HCT116 (cell line): ENCODE results near the gene CNPY1. TPM values are rescaled to one million over a fixed set of nuclear protein-coding genes. Genes with fewer than 3 reads are reported as not detected.

Experiments
- ATAC-seq: fragments of 200-7000 bp; cut with Tn5 transposase; 2 replicates; pipeline ENCODE4 v1.9.1; 2020; ENCODE audit warnings: mild to moderate bottlenecking, moderate library complexity
- BruUV-seq: library from RNA; stranded (reverse); fragments of 400-500 nt; replicated peaks from 2 replicates; lab custom pipeline; 2021; lab: Mats Ljungman, UMichigan
- CTCF ChIA-PET: fragments of 300-600 bp; sonication (Branson Sonifier 250); formaldehyde crosslinking; loops from one replicate; lab custom pipeline; 2021; ENCODE audit warnings: antibody characterized with exemption; lab: Charles Lee
- POLR2A ChIA-PET: fragments of 300-600, 350-600 bp; sonication (Branson Sonifier 250); formaldehyde crosslinking; loops from one replicate; lab custom pipeline; 2021; ENCODE audit warnings: antibody characterized with exemption; lab: Charles Lee
- RAD21 ChIA-PET, 2 experiments: fragments of 300-600 bp; sonication (Branson Sonifier 250); formaldehyde crosslinking; loops; one replicate each; lab custom pipeline; 2023; ENCODE audit warnings: low total read pairs in 2 of 2; ENCODE audit not compliant: uncharacterized antibody in 2 of 2, unreplicated experiment in 2 of 2, low non-redundant PET in 1 of 2; lab: Charles Lee
- DNase-seq: peaks from one replicate; pipeline ENCODE4 v3.0.0-alpha.2; 2010; ENCODE audit warnings: low read depth, low spot score
- H2AFZ ChIP-seq: fragments of 200-600 bp; shearing (Covaris generic), sonication (generic); 2 replicates; pipeline ENCODE4 v1.6.1; 2017; ENCODE audit warnings: low read depth, mixed run types, mixed read lengths, antibody characterized with exemption, low read length; ENCODE audit not compliant: poor library complexity, severe bottlenecking
- H3K27ac ChIP-seq: 2 replicates; pipeline ENCODE4 v1.5.1; 2012; ENCODE audit warnings: low read depth, low read length
- H3K27me3 ChIP-seq: fragments of 200-600 bp; sonication (generic); 2 replicates; pipeline ENCODE4 v1.6.1; 2016; ENCODE audit warnings: mixed run types, low read length, mixed read lengths; ENCODE audit not compliant: insufficient read depth
- H3K36me3 ChIP-seq, 2 experiments: fragments of 200-500 bp in 1 of 2; fragments of 200-600 bp in 1 of 2; sonication (Bioruptor generic) in 1 of 2; sonication (generic) in 1 of 2; 2 replicates each; pipeline versions ENCODE4 v1.5.1 to v1.6.1; 2014 to 2016; ENCODE audit warnings: low read length in 2 of 2, inconsistent platforms in 1 of 2, mixed read lengths in 1 of 2, mixed run types in 1 of 2; ENCODE audit not compliant: insufficient read depth in 2 of 2, control insufficient read depth in 1 of 2
- H3K4me1 ChIP-seq, 2 experiments: fragments of 200-600 bp in 1 of 2; sonication (generic) in 1 of 2; 2 replicates each; pipeline versions ENCODE4 v1.5.1 to v1.6.1; 2012 to 2017; ENCODE audit warnings: low read length in 2 of 2, inconsistent platforms in 1 of 2, mild to moderate bottlenecking in 1 of 2, mixed read lengths in 1 of 2, mixed run types in 1 of 2, moderate library complexity in 1 of 2; ENCODE audit not compliant: insufficient read depth in 2 of 2, control insufficient read depth in 1 of 2
- H3K4me2 ChIP-seq: fragments of 200-600 bp; sonication (generic); 2 replicates; pipeline ENCODE4 v1.6.1; 2017; ENCODE audit warnings: mixed run types, low read length, mixed read lengths
- H3K4me3 ChIP-seq, 2 experiments: fragments of 200-600 bp in 1 of 2; sonication (generic) in 1 of 2; replicated peaks in 1 of 2; 2 replicates each; pipeline ENCODE4 v1.5.1; 2011 to 2016; ENCODE audit warnings: low read length in 2 of 2, control low read depth in 1 of 2, low read depth in 1 of 2, mild to moderate bottlenecking in 1 of 2, mixed read lengths in 1 of 2, mixed run types in 1 of 2
- H3K79me2 ChIP-seq: fragments of 200-600 bp; sonication (generic); 2 replicates; pipeline ENCODE4 v1.6.1; 2017; ENCODE audit warnings: mild to moderate bottlenecking, mixed run types, low read length, moderate library complexity, mixed read lengths; ENCODE audit not compliant: insufficient read depth
- H3K9ac ChIP-seq: fragments of 200-600 bp; sonication (generic); 2 replicates; pipeline ENCODE4 v1.6.1; 2016; ENCODE audit warnings: low read length, mixed read lengths
- H3K9me2 ChIP-seq: fragments of 200-600 bp; sonication (generic), shearing (Covaris generic); 2 replicates; pipeline ENCODE4 v1.6.1; 2017; ENCODE audit warnings: mixed run types, mild to moderate bottlenecking, moderate library complexity; ENCODE audit not compliant: insufficient read depth
- H3K9me3 ChIP-seq, 2 experiments: fragments of 200-500 bp in 1 of 2; fragments of 200-600 bp in 1 of 2; sonication (Bioruptor generic) in 1 of 2; sonication (generic) in 1 of 2; 2 replicates each; pipeline ENCODE4 v1.6.1; 2014 to 2017; ENCODE audit warnings: low read length in 2 of 2, mixed read lengths in 2 of 2, inconsistent platforms in 1 of 2, low read depth in 1 of 2, mild to moderate bottlenecking in 1 of 2, mixed run types in 1 of 2, moderate library complexity in 1 of 2; ENCODE audit not compliant: control insufficient read depth in 1 of 2, insufficient read depth in 1 of 2
- H4K20me1 ChIP-seq: fragments of 200-600 bp; sonication (generic), shearing (Covaris generic); 2 replicates; pipeline ENCODE4 v1.6.1; 2017; ENCODE audit warnings: mixed run types, mild to moderate bottlenecking, moderate library complexity; ENCODE audit not compliant: insufficient read depth
- CEBPB ChIP-seq: IDR thresholded peaks from 2 replicates; pipeline ENCODE4 v1.6.1; 2012; ENCODE audit warnings: low read depth
- EGR1 ChIP-seq: IDR thresholded peaks from 2 replicates; pipeline ENCODE4 v1.6.1; 2012; ENCODE audit warnings: low read depth
- ELF1 ChIP-seq: IDR thresholded peaks from 2 replicates; pipeline ENCODE4 v1.6.1; 2012; ENCODE audit warnings: low read depth, borderline replicate concordance
- EZH2phosphoT487 ChIP-seq: fragments of 200-600 bp; IDR thresholded peaks from 2 replicates; pipeline ENCODE4 v1.6.1; 2018; ENCODE audit warnings: antibody characterized with exemption, borderline replicate concordance
- JUND ChIP-seq: IDR thresholded peaks from 2 replicates; pipeline ENCODE4 v1.6.1; 2012
- POLR2AphosphoS5 ChIP-seq: IDR thresholded peaks from 2 replicates; pipeline ENCODE4 v1.6.1; 2011; ENCODE audit warnings: mild to moderate bottlenecking, low read depth, low read length, moderate library complexity
- RAD21 ChIP-seq: IDR thresholded peaks from 2 replicates; pipeline ENCODE4 v1.6.1; 2012; ENCODE audit warnings: low read depth, mild to moderate bottlenecking
- SP1 ChIP-seq: IDR thresholded peaks from 2 replicates; pipeline ENCODE4 v1.6.1; 2012; ENCODE audit warnings: low read depth
- SRF ChIP-seq: IDR thresholded peaks from 2 replicates; pipeline ENCODE4 v1.6.1; 2012; ENCODE audit warnings: low read depth
- TCF7L2 ChIP-seq: IDR thresholded peaks from 2 replicates; pipeline ENCODE4 v1.7.0; 2011; ENCODE audit warnings: borderline replicate concordance, inconsistent platforms; ENCODE audit not compliant: insufficient read depth, insufficient read length; ENCODE audit errors: extremely low read depth
- ZFX ChIP-seq: fragments of 450-650 bp; IDR thresholded peaks from 2 replicates; pipeline ENCODE4 v1.6.1; 2017
- ZNF274 ChIP-seq: fragments of 200-500 bp; sonication (Bioruptor generic); IDR thresholded peaks from 2 replicates; pipeline ENCODE4 v1.6.1; 2014; ENCODE audit warnings: mild to moderate bottlenecking, low read depth, low read length, inconsistent platforms
- intact Hi-C: fragments of 100-400 bp; cut with micrococcal nuclease; formaldehyde crosslinking; loops from 2 replicates; pipeline ENCODE4 v1.10.0; 2022
- total RNA-seq: library from RNA; stranded (reverse); gene quantifications from one replicate; pipeline ENCODE4 v1.2.1, GENCODE V29; 2021; ENCODE audit not compliant: unreplicated experiment
- TF ChIP-seq, protein P1 (sequence below), 3 experiments: fragments of 200-600 bp in 1 of 3; sonication (generic) in 1 of 3; IDR thresholded peaks in 2 of 3; conservative IDR thresholded peaks in 1 of 3; 2 replicates each; pipeline ENCODE4 v1.5.1; 2012 to 2017; ENCODE audit warnings: low read depth in 2 of 3, low read length in 2 of 3, antibody characterized with exemption in 1 of 3, borderline replicate concordance in 1 of 3, control low read depth in 1 of 3, mild to moderate bottlenecking in 1 of 3, mixed read lengths in 1 of 3, mixed run types in 1 of 3, moderate library complexity in 1 of 3; ENCODE audit not compliant: insufficient read depth in 1 of 3

Gene CNPY1
- total RNA-seq, 1 experiment from 2014 or later: not detected

DNA sequence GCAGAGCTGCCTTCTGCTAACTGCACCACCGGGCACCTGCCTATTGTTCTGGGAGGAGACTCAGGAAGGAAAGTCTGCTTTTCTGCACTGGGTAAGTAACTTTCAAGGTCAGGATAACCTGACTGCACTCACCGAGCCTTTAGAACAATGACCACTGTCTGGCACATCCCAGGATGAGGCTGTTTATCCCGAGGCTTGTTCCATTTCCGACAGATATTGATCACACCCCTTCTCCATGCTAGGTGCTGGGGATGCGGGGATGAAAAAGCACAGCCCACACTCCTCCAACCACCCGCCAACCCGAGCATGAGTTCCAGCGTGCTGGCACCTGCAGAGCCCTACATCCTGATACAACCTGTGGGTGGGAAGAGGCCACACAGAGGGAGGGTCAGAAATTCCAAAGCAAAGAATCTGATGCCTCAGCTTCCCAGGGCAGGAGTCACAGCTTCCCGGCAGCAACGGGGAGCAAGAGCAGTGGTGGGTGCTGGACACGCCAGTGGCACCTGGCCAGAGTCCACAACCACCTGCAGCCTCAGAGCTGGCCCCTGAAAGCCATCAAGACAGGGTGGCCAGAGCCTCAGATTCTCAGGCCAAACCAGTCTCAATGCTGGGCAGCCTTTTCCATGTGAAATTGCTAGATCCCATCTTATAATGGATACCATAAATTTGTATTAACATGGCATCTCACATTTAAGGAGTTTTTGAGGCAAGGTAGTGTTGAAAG, 34.9 kb upstream of the CNPY1 start:
- Histone ChIP-seq H3K9ac (no peak overlapping the region), H3K4me1 (peaks cover 5 to 11% of the 10 kb centered on the region in 2 experiments; a peak in 2 of 4 replicates), H3K4me2 (no peak overlapping the region), H3K36me3 (no peaks in the 10 kb centered on the region), H3K27me3 (peaks cover 17% of the 10 kb centered on the region; the same call in 1 of the 2 replicates), H2AFZ (no peak overlapping the region), H3K9me2 (no peaks in the 10 kb centered on the region), H3K9me3 (no peaks in the 10 kb centered on the region), H3K79me2 (no peaks in the 10 kb centered on the region), H3K4me3 (no peak overlapping the region), H3K27ac (no peak overlapping the region), H4K20me1 (no peaks in the 10 kb centered on the region)
- ATAC-seq (no peak), DNase-seq (no peak)
- POLR2A ChIA-PET: no interaction called here
- no peak for TF ChIP-seq EZH2phosphoT487
- TF ChIP-seq JUND: no peak
- no peak for TF ChIP-seq SP1
- no peak for TF ChIP-seq ZNF274
- TF ChIP-seq, protein P1, sequence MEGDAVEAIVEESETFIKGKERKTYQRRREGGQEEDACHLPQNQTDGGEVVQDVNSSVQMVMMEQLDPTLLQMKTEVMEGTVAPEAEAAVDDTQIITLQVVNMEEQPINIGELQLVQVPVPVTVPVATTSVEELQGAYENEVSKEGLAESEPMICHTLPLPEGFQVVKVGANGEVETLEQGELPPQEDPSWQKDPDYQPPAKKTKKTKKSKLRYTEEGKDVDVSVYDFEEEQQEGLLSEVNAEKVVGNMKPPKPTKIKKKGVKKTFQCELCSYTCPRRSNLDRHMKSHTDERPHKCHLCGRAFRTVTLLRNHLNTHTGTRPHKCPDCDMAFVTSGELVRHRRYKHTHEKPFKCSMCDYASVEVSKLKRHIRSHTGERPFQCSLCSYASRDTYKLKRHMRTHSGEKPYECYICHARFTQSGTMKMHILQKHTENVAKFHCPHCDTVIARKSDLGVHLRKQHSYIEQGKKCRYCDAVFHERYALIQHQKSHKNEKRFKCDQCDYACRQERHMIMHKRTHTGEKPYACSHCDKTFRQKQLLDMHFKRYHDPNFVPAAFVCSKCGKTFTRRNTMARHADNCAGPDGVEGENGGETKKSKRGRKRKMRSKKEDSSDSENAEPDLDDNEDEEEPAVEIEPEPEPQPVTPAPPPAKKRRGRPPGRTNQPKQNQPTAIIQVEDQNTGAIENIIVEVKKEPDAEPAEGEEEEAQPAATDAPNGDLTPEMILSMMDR (IDR thresholded peaks at IDR 0.05 in 2 of 3, conservative IDR thresholded peaks at IDR 0.05 in 1 of 3; ENCODE audit: borderline replicate concordance in 1 of 3, insufficient read depth in 1 of 3, low read depth in 2 of 3, low read length in 2 of 3): no peak
- TF ChIP-seq EGR1: no peak
- no peak for TF ChIP-seq TCF7L2
- no peak for TF ChIP-seq ZFX
- TF ChIP-seq ELF1: no peak
- TF ChIP-seq SRF: no peak
- no peak for TF ChIP-seq RAD21
- TF ChIP-seq POLR2AphosphoS5: no peak
- no peak for TF ChIP-seq CEBPB
- intact Hi-C loops: no loop called here
- no TSS peak for BruUV-seq
- RAD21 ChIA-PET: no interaction called here
- CTCF ChIA-PET: no interaction called here
